HepG2 (cell line): ENCODE data around the gene TMEM41A. TPM values are rescaled to one million over a fixed set of nuclear protein-coding genes. Genes with fewer than 3 reads are reported as not detected.
A peak's percentile ranks its signal among the peaks of the same experiment; 100 is the strongest.

Source experiments
- BHLHE40 ChIP-seq: IDR thresholded peaks from 2 replicates; pipeline ENCODE4 v1.6.1; 2011; ENCODE audit warnings: low read length, improper control_type of control experiment
- CHD4 ChIP-seq: fragments of 200-600 bp; sonication (generic); IDR thresholded peaks from 2 replicates; pipeline ENCODE4 v1.7.0; 2017; ENCODE audit warnings: mild to moderate bottlenecking, low read length, borderline replicate concordance
- FOXM1 ChIP-seq: sonication (generic); formaldehyde crosslinking; IDR thresholded peaks from 2 replicates; pipeline ENCODE4 v1.5.0; 2020; ENCODE audit warnings: missing genetic modification reagents
- HCFC1 ChIP-seq: fragments of 150-350 bp; IDR thresholded peaks from 2 replicates; pipeline ENCODE4 v1.6.1; 2014; ENCODE audit warnings: low read depth, low read length
- POLR2AphosphoS5 ChIP-seq: IDR thresholded peaks from 2 replicates; pipeline ENCODE4 v1.6.1; 2012; ENCODE audit warnings: low read depth, low read length
- SMAD3 ChIP-seq: sonication (generic); formaldehyde crosslinking; IDR thresholded peaks from 2 replicates; pipeline ENCODE4 v1.4.0; 2020; ENCODE audit warnings: missing genetic modification reagents
- STAT5B ChIP-seq: sonication (generic); formaldehyde crosslinking; IDR thresholded peaks from 2 replicates; pipeline ENCODE4 v1.4.0; 2020; ENCODE audit warnings: missing genetic modification reagents
- YEATS2 ChIP-seq: sonication (generic); formaldehyde crosslinking; IDR thresholded peaks from 2 replicates; pipeline ENCODE4 v1.4.0; 2020; ENCODE audit warnings: missing genetic modification reagents, borderline replicate concordance
- ZNF3 ChIP-seq: IDR thresholded peaks from 2 replicates; pipeline ENCODE4 v1.7.0; 2017; ENCODE audit warnings: inconsistent platforms
- ZNF674 ChIP-seq: sonication (generic); formaldehyde crosslinking; IDR thresholded peaks from 2 replicates; pipeline ENCODE4 v1.5.0; 2020; ENCODE audit warnings: low read depth, mild to moderate bottlenecking, missing genetic modification reagents
- ZNF788 ChIP-seq: sonication (generic); formaldehyde crosslinking; IDR thresholded peaks from 2 replicates; pipeline ENCODE4 v1.5.0; 2020; ENCODE audit warnings: mild to moderate bottlenecking, missing genetic modification reagents, borderline replicate concordance
- polyA plus RNA-seq, 8 experiments: library from polyadenylated mRNA; depleted of rRNA in 3 of 8; stranded (reverse) in 7 of 8; unstranded in 1 of 8; fragments of >200 nt; fragmentation: Illumina TruSeq in 4 of 8; extraction: Trizol in 4 of 8; gene quantifications; 2 replicates each; pipeline versions ENCODE4 v1.2.1 to v1.2.3, GENCODE V29; 2011 to 2016; ENCODE audit warnings: low read depth in 4 of 8, missing spikeins in 1 of 8, mixed read lengths in 1 of 8; ENCODE audit not compliant: insufficient read depth in 1 of 8
- total RNA-seq, 5 experiments: library from RNA; depleted of rRNA; stranded (reverse); fragments of >200 nt; fragmentation: Illumina TruSeq; extraction: Trizol; gene quantifications; 2 replicates each; pipeline ENCODE4 v1.2.3, GENCODE V29; 2016; ENCODE audit warnings: low read depth in 1 of 5
- TF ChIP-seq, protein P1 (sequence below): sonication (generic); formaldehyde crosslinking; IDR thresholded peaks from 2 replicates; pipeline ENCODE4; 2020; ENCODE audit warnings: missing genetic modification reagents, mild to moderate bottlenecking, borderline replicate concordance
- TF ChIP-seq, protein P2 (sequence below): sonication (generic); formaldehyde crosslinking; IDR thresholded peaks from 2 replicates; pipeline ENCODE4 v1.4.0; 2020; ENCODE audit warnings: mild to moderate bottlenecking, missing genetic modification reagents
- TF ChIP-seq, protein P3 (sequence below): sonication (generic); formaldehyde crosslinking; IDR thresholded peaks from 2 replicates; pipeline ENCODE4 v1.8.0; 2022; ENCODE audit warnings: missing genetic modification reagents, mild to moderate bottlenecking, borderline replicate concordance
- TF ChIP-seq, protein P4 (sequence below): sonication (generic); formaldehyde crosslinking; IDR thresholded peaks from 2 replicates; pipeline ENCODE4 v1.9.0; 2022; ENCODE audit warnings: missing genetic modification reagents, mild to moderate bottlenecking, borderline replicate concordance

The TMEM41A gene
- total and polyA plus RNA-seq, 2 of the 13 experiments (the other 11 are each of a cell fraction or from before 2014, with no cell fraction given): 30.0 to 40.0 TPM

DNA sequence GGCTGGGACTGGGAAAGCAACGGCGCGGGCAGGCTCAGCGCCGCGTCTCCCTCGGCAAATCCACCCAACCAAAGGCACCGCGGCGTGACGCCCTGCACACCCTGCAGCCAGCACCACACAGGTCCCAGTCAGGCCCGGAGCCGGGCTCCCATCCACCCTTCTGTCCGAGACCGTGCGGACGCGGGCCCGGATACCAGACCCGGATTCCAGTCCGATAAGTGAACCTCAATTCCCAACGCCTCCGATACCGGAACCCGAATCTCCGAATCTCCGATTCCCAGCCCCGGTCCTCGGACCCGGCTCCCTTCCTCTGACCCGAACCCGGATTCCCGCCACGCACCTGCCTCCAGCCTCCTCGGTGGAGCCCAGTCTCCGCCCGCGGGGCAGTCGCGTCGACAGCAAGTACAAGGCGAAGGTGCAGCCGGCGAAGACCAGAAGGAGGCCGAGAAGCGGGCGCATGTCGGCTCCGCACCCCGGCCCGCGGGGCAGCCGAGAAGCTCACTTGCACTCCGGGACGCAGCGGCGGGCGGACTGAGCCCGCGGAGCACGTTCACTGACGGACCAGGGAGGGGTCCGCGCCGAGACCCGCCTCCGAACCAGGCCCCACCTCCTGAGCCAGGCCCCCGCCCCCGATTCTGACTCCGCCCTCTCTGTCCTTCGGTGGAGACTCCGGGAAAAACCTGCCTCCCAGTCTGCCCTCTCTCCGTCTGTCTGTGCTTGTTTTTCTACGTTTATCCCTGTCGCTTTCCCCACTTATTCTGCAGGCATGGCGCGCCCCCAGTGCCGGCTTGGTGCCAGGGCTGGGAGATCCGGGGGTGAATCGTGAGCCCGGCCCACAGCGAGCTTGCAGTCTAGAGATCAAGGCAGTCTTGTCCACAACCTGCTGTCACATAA is at the start of gene TMEM41A (continued):
- TF ChIP-seq, protein P1, sequence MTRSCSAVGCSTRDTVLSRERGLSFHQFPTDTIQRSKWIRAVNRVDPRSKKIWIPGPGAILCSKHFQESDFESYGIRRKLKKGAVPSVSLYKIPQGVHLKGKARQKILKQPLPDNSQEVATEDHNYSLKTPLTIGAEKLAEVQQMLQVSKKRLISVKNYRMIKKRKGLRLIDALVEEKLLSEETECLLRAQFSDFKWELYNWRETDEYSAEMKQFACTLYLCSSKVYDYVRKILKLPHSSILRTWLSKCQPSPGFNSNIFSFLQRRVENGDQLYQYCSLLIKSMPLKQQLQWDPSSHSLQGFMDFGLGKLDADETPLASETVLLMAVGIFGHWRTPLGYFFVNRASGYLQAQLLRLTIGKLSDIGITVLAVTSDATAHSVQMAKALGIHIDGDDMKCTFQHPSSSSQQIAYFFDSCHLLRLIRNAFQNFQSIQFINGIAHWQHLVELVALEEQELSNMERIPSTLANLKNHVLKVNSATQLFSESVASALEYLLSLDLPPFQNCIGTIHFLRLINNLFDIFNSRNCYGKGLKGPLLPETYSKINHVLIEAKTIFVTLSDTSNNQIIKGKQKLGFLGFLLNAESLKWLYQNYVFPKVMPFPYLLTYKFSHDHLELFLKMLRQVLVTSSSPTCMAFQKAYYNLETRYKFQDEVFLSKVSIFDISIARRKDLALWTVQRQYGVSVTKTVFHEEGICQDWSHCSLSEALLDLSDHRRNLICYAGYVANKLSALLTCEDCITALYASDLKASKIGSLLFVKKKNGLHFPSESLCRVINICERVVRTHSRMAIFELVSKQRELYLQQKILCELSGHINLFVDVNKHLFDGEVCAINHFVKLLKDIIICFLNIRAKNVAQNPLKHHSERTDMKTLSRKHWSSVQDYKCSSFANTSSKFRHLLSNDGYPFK (CRISPR knock-in tag): peak; percentile 87
- TF ChIP-seq HCFC1 (peak; percentile 71), ZNF674 (no peak; the same call in 1 of the 2 replicates), ZNF788 (CRISPR knock-in tag) (peak; percentile 96; the same call in 1 of the 2 replicates), SMAD3 (CRISPR knock-in tag) (peak; percentile 70), FOXM1 (0 out of 2 replicates have a peak, but pooled peaks have one; percentile 57), YEATS2 (CRISPR knock-in tag) (peak; percentile 98), ZNF3 (CRISPR knock-in tag) (no peak), CHD4 (no peak), POLR2AphosphoS5 (peak; percentile 83), STAT5B (CRISPR knock-in tag) (peak; percentile 86), BHLHE40 (peak; percentile 65; the same call in 1 of the 2 replicates)
- TF ChIP-seq, protein P2, sequence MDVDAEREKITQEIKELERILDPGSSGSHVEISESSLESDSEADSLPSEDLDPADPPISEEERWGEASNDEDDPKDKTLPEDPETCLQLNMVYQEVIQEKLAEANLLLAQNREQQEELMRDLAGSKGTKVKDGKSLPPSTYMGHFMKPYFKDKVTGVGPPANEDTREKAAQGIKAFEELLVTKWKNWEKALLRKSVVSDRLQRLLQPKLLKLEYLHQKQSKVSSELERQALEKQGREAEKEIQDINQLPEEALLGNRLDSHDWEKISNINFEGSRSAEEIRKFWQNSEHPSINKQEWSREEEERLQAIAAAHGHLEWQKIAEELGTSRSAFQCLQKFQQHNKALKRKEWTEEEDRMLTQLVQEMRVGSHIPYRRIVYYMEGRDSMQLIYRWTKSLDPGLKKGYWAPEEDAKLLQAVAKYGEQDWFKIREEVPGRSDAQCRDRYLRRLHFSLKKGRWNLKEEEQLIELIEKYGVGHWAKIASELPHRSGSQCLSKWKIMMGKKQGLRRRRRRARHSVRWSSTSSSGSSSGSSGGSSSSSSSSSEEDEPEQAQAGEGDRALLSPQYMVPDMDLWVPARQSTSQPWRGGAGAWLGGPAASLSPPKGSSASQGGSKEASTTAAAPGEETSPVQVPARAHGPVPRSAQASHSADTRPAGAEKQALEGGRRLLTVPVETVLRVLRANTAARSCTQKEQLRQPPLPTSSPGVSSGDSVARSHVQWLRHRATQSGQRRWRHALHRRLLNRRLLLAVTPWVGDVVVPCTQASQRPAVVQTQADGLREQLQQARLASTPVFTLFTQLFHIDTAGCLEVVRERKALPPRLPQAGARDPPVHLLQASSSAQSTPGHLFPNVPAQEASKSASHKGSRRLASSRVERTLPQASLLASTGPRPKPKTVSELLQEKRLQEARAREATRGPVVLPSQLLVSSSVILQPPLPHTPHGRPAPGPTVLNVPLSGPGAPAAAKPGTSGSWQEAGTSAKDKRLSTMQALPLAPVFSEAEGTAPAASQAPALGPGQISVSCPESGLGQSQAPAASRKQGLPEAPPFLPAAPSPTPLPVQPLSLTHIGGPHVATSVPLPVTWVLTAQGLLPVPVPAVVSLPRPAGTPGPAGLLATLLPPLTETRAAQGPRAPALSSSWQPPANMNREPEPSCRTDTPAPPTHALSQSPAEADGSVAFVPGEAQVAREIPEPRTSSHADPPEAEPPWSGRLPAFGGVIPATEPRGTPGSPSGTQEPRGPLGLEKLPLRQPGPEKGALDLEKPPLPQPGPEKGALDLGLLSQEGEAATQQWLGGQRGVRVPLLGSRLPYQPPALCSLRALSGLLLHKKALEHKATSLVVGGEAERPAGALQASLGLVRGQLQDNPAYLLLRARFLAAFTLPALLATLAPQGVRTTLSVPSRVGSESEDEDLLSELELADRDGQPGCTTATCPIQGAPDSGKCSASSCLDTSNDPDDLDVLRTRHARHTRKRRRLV (CRISPR knock-in tag): no peak
- TF ChIP-seq, protein P3, sequence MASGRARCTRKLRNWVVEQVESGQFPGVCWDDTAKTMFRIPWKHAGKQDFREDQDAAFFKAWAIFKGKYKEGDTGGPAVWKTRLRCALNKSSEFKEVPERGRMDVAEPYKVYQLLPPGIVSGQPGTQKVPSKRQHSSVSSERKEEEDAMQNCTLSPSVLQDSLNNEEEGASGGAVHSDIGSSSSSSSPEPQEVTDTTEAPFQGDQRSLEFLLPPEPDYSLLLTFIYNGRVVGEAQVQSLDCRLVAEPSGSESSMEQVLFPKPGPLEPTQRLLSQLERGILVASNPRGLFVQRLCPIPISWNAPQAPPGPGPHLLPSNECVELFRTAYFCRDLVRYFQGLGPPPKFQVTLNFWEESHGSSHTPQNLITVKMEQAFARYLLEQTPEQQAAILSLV: peak; percentile 97; the same call in 1 of the 2 replicates
- TF ChIP-seq, protein P4, sequence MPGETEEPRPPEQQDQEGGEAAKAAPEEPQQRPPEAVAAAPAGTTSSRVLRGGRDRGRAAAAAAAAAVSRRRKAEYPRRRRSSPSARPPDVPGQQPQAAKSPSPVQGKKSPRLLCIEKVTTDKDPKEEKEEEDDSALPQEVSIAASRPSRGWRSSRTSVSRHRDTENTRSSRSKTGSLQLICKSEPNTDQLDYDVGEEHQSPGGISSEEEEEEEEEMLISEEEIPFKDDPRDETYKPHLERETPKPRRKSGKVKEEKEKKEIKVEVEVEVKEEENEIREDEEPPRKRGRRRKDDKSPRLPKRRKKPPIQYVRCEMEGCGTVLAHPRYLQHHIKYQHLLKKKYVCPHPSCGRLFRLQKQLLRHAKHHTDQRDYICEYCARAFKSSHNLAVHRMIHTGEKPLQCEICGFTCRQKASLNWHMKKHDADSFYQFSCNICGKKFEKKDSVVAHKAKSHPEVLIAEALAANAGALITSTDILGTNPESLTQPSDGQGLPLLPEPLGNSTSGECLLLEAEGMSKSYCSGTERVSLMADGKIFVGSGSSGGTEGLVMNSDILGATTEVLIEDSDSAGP (CRISPR knock-in tag): peak; percentile 97
